Skin epidermis (tissue), 12 donors: ENCODE measurements around the gene SIX1.

Source experiments
- H3K27ac ChIP-seq, 21 experiments: fragments of 200-600 bp; sonication (generic) in 11 of 21; one replicate each; pipeline ENCODE4 v1.5.0; 2020; ENCODE audit warnings: mild to moderate bottlenecking in 3 of 21, inconsistent platforms in 2 of 21, moderate library complexity in 2 of 21
- H3K4me3 ChIP-seq, 7 experiments: fragments of 200-600 bp; sonication (generic) in 2 of 7; one replicate each; pipeline ENCODE4 v1.5.0; 2020; ENCODE audit warnings: inconsistent platforms in 2 of 7, mild to moderate bottlenecking in 2 of 7, moderate library complexity in 1 of 7

Gene SIX1

DNA sequence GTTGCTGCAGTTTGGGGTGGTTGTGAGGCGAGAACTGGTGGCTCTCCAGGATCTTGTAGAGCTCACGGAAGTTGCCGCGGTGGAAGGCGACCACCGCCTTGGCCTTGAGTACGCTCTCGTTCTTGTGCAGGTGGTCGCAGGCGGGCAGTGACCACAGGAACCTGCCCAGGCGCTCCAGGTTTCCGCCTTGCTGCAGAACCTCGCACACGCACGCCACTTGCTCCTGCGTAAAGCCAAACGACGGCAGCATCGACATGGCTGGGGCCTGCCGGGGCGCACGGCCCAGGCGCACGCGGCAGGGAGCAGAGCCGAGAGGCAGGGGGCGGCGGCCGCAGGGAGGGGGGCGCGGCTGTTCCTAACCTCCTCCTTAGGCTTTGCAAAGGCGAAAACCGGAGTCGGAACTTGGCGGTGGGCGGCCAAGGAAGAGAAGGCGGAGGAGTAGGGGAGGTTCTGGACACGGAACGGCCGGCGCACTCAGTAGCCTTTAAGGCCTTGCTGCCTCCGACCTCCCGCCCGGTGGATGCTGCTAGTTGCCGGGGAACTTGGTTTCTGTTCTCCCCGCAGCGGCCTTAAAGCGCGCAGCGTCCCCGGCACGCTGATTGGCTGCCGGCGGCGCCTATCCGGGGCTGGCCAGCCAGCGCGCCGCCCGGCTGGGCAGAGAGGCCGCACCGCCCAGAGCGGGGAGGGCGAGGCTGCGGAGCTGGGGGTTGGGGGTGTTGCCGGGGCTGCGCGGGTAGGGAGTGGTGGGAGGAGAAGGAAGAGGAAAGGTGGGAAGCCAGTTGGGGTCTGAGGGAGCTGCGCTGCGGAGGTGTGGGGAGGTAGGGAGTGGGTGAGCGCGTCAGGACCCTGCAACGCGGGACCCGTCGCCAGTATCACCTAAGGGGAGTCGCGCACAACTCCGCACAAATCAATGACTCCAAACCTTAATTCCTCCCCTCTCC, at the start of gene SIX1:
Gene SIX1 (minus strand): TSS at position 544 of the 941 bp plus-strand sequence. CDS start 288 bp downstream, at position 256.
- Histone ChIP-seq H3K4me3 (peak within 1 kb of the TSS; percentile 28 to 47 (median 31)), H3K27ac (peak within 1 kb of the TSS in 4 of 21 experiments; percentile 22 to 68 (median 58))

- H3K27ac ChIP-seq: no peak overlapping the region
These were observed 46.0 kb upstream of the SIX1 start for GRCh38 chr14:60695327-60695726.

GRCh38 chr14:60691383-60692113, 42.3 kb upstream of the SIX1 start:
- no peak overlapping the region for H3K27ac ChIP-seq
- no peak overlapping the region for H3K4me3 ChIP-seq

More at GRCh38 chr14:60695327-60695726, 46.0 kb upstream of the SIX1 start:
- no peak overlapping the region for H3K4me3 ChIP-seq

- Histone ChIP-seq H3K27ac (no peak overlapping the region), H3K4me3 (no peak overlapping the region)
These were observed 37.6 kb upstream of the SIX1 start for GRCh38 chr14:60686865-60687264.

DNA sequence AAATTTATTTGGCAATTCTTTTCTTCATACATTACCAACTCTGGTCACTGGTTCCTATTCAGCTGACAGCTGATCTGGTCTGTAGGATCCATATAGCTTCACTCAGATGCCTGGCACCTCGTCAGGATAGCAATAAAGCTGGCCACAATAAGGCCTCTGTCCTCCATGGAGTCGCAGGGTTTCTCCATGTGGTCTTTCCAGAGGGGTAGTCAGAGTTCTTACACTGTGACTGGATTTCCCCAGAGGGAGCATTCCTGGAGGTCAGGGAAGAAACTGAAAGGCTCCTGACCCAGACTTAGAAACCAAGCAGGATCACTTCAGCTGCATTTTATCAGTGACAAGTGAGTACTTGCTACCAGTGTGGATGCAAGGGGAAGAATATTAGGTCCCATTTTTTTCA, 34.9 kb upstream of the SIX1 start:
- H3K27ac ChIP-seq: no peak overlapping the region
- H3K4me3 ChIP-seq: no peak overlapping the region

GRCh38 chr14:60681271-60681670, 32.0 kb upstream of the SIX1 start:
- Histone ChIP-seq H3K27ac (no peak overlapping the region), H3K4me3 (no peak overlapping the region)

DNA sequence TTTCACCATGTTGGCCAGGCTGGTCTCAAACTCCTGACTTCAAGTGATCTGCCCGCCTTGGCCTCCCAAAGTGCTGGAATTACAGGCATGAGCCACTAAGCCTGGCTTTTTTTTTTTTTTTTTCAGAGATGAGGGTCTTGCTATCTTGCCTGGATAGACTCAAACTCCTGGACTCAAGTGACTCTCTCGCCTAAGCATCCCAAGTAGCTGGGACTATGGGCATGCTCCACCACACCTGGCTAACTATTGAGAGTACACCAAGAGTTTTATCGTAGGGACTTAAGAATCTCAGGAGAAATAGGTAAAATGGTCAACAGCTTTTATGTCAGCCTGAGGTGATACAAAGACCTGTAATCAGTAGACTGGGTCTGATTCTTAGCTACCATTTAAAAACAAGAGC, 31.2 kb upstream of the SIX1 start:
- Histone ChIP-seq H3K4me3 (no peak overlapping the region), H3K27ac (no peak overlapping the region)

GRCh38 chr14:60679566-60680258, 30.4 kb upstream of the SIX1 start:
- no peak overlapping the region for H3K4me3 ChIP-seq
- no peak overlapping the region for H3K27ac ChIP-seq

DNA sequence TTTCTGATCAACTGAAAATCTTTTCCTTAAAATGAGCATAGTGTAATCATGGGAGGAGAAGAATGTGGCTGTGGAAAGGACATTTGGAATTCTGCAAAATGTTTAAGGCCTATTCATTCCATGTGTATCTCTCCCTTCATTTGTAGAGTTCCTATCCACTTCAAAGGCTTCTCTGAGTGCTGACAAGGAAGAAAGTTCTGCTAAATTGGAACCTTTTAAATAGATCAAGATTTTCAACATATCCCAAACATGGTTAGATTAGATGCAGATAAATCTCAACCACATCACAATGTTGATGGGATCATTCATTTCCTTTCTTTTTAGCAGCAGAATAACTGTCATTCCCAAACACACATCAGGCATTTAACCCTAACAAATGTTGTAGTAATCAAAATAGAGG, 28.4 kb upstream of the SIX1 start:
- no peak overlapping the region for H3K4me3 ChIP-seq
- H3K27ac ChIP-seq: no peak overlapping the region

- Histone ChIP-seq H3K27ac (no peak overlapping the region), H3K4me3 (no peak overlapping the region)
These were observed 21.7 kb upstream of the SIX1 start for GRCh38 chr14:60670989-60671388.

GRCh38 chr14:60668431-60669112, 19.3 kb upstream of the SIX1 start:
- no peak overlapping the region for H3K27ac ChIP-seq
- H3K4me3 ChIP-seq: no peak overlapping the region

DNA sequence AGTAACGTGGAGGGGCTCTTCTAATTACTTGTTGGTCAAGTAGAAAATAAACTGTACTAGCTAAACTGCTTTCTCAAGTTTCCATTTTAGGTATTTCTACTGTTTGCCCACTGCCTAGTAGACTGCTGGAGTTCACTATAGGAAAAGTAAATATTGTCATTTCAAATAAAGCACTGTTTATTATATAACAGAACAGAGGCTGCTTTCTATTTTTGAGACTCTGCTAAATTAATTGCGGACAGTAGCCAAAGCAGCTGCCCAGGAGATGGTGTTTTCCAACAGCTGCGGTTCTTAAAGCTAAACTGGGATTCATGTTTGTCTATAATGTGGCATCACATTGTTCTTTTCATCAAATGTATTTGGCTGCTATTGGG, 15.9 kb upstream of the SIX1 start:
- no peak overlapping the region for H3K27ac ChIP-seq

GRCh38 chr14:60662982-60663381, 13.7 kb upstream of the SIX1 start:
- no peak overlapping the region for H3K4me3 ChIP-seq
- H3K27ac ChIP-seq: no peak overlapping the region

More for the DNA sequence above, 15.9 kb upstream of the SIX1 start:
- no peak overlapping the region for H3K4me3 ChIP-seq

DNA sequence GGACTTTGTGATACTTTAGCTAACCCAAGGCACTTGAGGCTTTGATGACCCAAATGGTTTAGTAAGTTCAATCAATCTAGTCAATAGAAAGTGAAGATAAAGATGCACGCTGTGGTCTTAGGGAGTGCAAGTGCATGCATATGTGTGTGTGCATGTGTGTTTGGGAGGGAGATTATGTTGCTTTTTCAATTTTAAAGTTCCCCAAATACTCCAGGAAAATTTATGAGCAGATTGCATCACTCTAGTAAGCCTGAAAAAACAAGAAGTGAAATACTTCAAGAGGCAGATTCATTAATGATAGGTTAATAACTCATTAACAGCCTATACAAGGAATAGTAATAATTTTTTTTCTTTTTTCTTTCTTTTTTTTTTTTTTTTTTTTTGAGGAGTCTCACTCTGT, 12.4 kb upstream of the SIX1 start:
- Histone ChIP-seq H3K4me3 (no peak overlapping the region), H3K27ac (no peak overlapping the region)

GRCh38 chr14:60658909-60659585, 9.8 kb upstream of the SIX1 start:
- H3K4me3 ChIP-seq: no peak overlapping the region
- no peak overlapping the region for H3K27ac ChIP-seq

DNA sequence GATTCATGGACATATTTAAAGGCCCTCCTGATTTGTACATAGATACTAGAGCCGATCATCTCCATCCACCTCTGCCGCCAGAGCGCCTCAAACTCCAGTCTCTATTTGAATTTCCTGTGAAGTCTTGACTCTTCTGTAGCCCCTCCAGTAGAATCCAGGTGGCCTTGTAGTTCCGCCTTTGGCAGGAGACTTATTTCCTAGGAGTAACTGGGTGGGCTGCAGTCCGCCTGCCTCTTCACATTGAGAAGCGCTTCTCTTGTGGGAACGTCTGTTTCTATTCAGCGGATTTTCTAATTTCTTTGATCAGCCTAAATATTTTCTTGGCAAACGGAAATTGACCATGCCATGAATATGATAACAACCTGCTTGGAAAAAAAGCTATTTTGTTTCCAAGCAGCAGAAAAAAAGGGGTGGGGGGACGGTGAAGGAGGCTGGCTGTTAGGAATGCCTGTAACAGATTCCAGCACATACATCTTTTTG, 9.0 kb upstream of the SIX1 start:
- Histone ChIP-seq H3K4me3 (no peak overlapping the region), H3K27ac (no peak overlapping the region)

GRCh38 chr14:60657456-60658210, 8.4 kb upstream of the SIX1 start:
- peak overlapping the region; percentile 31 to 59 (median 42) for H3K4me3 ChIP-seq
- H3K27ac ChIP-seq: peak overlapping the region in 9 of 21 experiments; percentile 4 to 55 (median 36)
